Skeletal muscle tissue (tissue), 4 donors: ENCODE results near the gene CHIC2. TPM values are rescaled to one million over a fixed set of nuclear protein-coding genes. Genes with fewer than 3 reads are reported as not detected.
"Not testable (repeated sequence)": the region's sequence is repeated elsewhere in the genome, so short reads cannot be mapped to it uniquely, and the experiment has no call there.

ENCODE experiments used
- H3K27ac ChIP-seq: one replicate; pipeline ENCODE4 v1.7.0; 2013; ENCODE audit warnings: mild to moderate bottlenecking, low read depth, low read length, inconsistent platforms
- H3K27me3 ChIP-seq, 3 donors: one replicate each; pipeline ENCODE4 v1.7.0; 2013; ENCODE audit warnings: low read length in 3 of 3; ENCODE audit not compliant: control insufficient read depth in 3 of 3, insufficient read depth in 3 of 3
- H3K36me3 ChIP-seq, 3 donors: one replicate each; pipeline ENCODE4 v1.7.0; 2013; ENCODE audit warnings: low read length in 3 of 3; ENCODE audit not compliant: control insufficient read depth in 3 of 3, insufficient read depth in 3 of 3
- H3K4me1 ChIP-seq, 3 donors: one replicate each; pipeline ENCODE4 v1.7.0; 2013; ENCODE audit warnings: low read length in 3 of 3, mild to moderate bottlenecking in 3 of 3; ENCODE audit not compliant: control insufficient read depth in 3 of 3, insufficient read depth in 3 of 3
- H3K4me3 ChIP-seq, 3 donors: one replicate each; pipeline ENCODE4 v1.7.0; 2013; ENCODE audit warnings: low read length in 3 of 3
- H3K9ac ChIP-seq, 3 donors: one replicate each; pipeline ENCODE4 v1.7.0; 2013; ENCODE audit warnings: low read length in 3 of 3, mild to moderate bottlenecking in 3 of 3, moderate library complexity in 2 of 3, low read depth in 1 of 3
- H3K9me3 ChIP-seq, 3 donors: one replicate each; pipeline ENCODE4 v1.7.0; 2013; ENCODE audit warnings: low read length in 3 of 3; ENCODE audit not compliant: control insufficient read depth in 3 of 3
- total RNA-seq: library from RNA; depleted of rRNA; stranded (reverse); fragments of >200 nt; gene quantifications from one replicate; pipeline ENCODE4 v1.2.3, GENCODE V29; 2014
- donor health status: Osteomylitis.

Gene CHIC2
- total RNA-seq, 1 donor from 2014 or later: 24.5 TPM

- Histone ChIP-seq H3K9me3 (no peaks in the 10 kb centered on the region), H3K4me1 (peaks cover 24 to 39% (median 27%) of the 10 kb centered on the region in 3 donors), H3K9ac (peak overlapping the region; percentile 91 to 94 (median 94)), H3K27ac (peak overlapping the region; percentile 94), H3K36me3 (no peaks in the 10 kb centered on the region), H3K27me3 (no peaks in the 10 kb centered on the region), H3K4me3 (peak overlapping the region; percentile 91 to 94 (median 92))
These were observed 1.2 kb downstream of the CHIC2 start for GRCh38 chr4:54063229-54063628.

GRCh38 chr4:54062392-54062791 lies 2.0 kb downstream of the CHIC2 start:
- Histone ChIP-seq H3K27me3 (no peaks in the 10 kb centered on the region), H3K9ac (peak overlapping the region; percentile 91 to 94 (median 94)), H3K27ac (no peak overlapping the region), H3K9me3 (no peaks in the 10 kb centered on the region), H3K4me1 (peaks cover 24 to 39% (median 27%) of the 10 kb centered on the region in 3 donors), H3K36me3 (no peaks in the 10 kb centered on the region), H3K4me3 (peak overlapping the region; percentile 91 to 94 (median 92))

GRCh38 chr4:54061873-54062272 lies 2.5 kb downstream of the CHIC2 start:
- no peak overlapping the region for H3K9ac ChIP-seq
- no peaks in the 10 kb centered on the region for H3K9me3 ChIP-seq
- H3K27me3 ChIP-seq: no peaks in the 10 kb centered on the region
- peak overlapping the region in 2 of 3 donors; percentile 33 to 36 for H3K4me3 ChIP-seq
- H3K4me1 ChIP-seq: peaks cover 28 to 38% (median 29%) of the 10 kb centered on the region in 3 donors
- H3K27ac ChIP-seq: no peak overlapping the region
- no peaks in the 10 kb centered on the region for H3K36me3 ChIP-seq

- Histone ChIP-seq H3K36me3 (no peaks in the 10 kb centered on the region), H3K27me3 (no peaks in the 10 kb centered on the region), H3K27ac (no peak overlapping the region), H3K4me1 (peaks cover 28 to 32% (median 31%) of the 10 kb centered on the region in 3 donors), H3K9ac (no peak overlapping the region), H3K4me3 (no peak overlapping the region), H3K9me3 (no peaks in the 10 kb centered on the region)
These were observed 3.3 kb downstream of the CHIC2 start for GRCh38 chr4:54061067-54061466.

- Histone ChIP-seq H3K9ac (no peak overlapping the region), H3K36me3 (no peaks in the 10 kb centered on the region), H3K4me1 (peaks cover 18 to 23% (median 22%) of the 10 kb centered on the region in 3 donors), H3K27me3 (no peaks in the 10 kb centered on the region), H3K4me3 (no peak overlapping the region), H3K9me3 (no peaks in the 10 kb centered on the region), H3K27ac (no peak overlapping the region)
These were observed 4.3 kb downstream of the CHIC2 start for GRCh38 chr4:54060116-54060515.

GRCh38 chr4:54058171-54058570 lies 6.2 kb downstream of the CHIC2 start:
- H3K27me3 ChIP-seq: no peaks in the 10 kb centered on the region
- no peak overlapping the region for H3K9ac ChIP-seq
- H3K4me3 ChIP-seq: no peak overlapping the region
- peaks cover 15 to 21% (median 19%) of the 10 kb centered on the region in 3 donors for H3K4me1 ChIP-seq
- no peaks in the 10 kb centered on the region for H3K36me3 ChIP-seq
- no peaks in the 10 kb centered on the region for H3K9me3 ChIP-seq
- no peak overlapping the region for H3K27ac ChIP-seq

GRCh38 chr4:54056360-54056759 lies 8.0 kb downstream of the CHIC2 start:
- H3K4me1 ChIP-seq: peaks cover 6 to 9% (median 8%) of the 10 kb centered on the region in 3 donors
- H3K27me3 ChIP-seq: no peaks in the 10 kb centered on the region
- H3K4me3 ChIP-seq: no peak overlapping the region
- no peaks in the 10 kb centered on the region for H3K36me3 ChIP-seq
- no peak overlapping the region for H3K9ac ChIP-seq
- H3K9me3 ChIP-seq: no peaks in the 10 kb centered on the region
- H3K27ac ChIP-seq: no peak overlapping the region

GRCh38 chr4:54055494-54055893 lies 8.9 kb downstream of the CHIC2 start:
- Histone ChIP-seq H3K4me1 (peaks cover 2 to 8% (median 7%) of the 10 kb centered on the region in 3 donors), H3K9ac (no peak overlapping the region), H3K4me3 (no peak overlapping the region)

GRCh38 chr4:54054501-54054900 lies 9.9 kb downstream of the CHIC2 start:
- no peak overlapping the region for H3K9ac ChIP-seq
- no peaks in the 10 kb centered on the region for H3K36me3 ChIP-seq
- peaks cover 0 to 8% (median 4%) of the 10 kb centered on the region in 3 donors for H3K4me1 ChIP-seq
- no peaks in the 10 kb centered on the region for H3K9me3 ChIP-seq
- H3K4me3 ChIP-seq: no peak overlapping the region
- H3K27me3 ChIP-seq: no peaks in the 10 kb centered on the region
- no peak overlapping the region for H3K27ac ChIP-seq

More at GRCh38 chr4:54055494-54055893, 8.9 kb downstream of the CHIC2 start:
- Histone ChIP-seq H3K9me3 (no peaks in the 10 kb centered on the region), H3K27ac (no peak overlapping the region), H3K36me3 (no peaks in the 10 kb centered on the region), H3K27me3 (no peaks in the 10 kb centered on the region)

GRCh38 chr4:54053322-54053721 lies 11.1 kb downstream of the CHIC2 start:
- not testable (repeated sequence) for H3K9me3 ChIP-seq, H3K36me3 ChIP-seq, H3K4me3 ChIP-seq, H3K27ac ChIP-seq, H3K9ac ChIP-seq, H3K4me1 ChIP-seq, H3K27me3 ChIP-seq
